Stimulated activated CD4-positive, alpha-beta T cell treated with anti-CD3 and anti-CD28 coated beads, TNF-alpha, amount 100 ng/mL, for 48 hours (primary cell): ENCODE results near the gene RBM19.

ENCODE experiments used
- DNase-seq, 3 donors: peaks; one replicate each; pipeline ENCODE4 v3.0.0-alpha.2; 2020; ENCODE audit warnings: low read depth in 3 of 3

The RBM19 gene

DNA sequence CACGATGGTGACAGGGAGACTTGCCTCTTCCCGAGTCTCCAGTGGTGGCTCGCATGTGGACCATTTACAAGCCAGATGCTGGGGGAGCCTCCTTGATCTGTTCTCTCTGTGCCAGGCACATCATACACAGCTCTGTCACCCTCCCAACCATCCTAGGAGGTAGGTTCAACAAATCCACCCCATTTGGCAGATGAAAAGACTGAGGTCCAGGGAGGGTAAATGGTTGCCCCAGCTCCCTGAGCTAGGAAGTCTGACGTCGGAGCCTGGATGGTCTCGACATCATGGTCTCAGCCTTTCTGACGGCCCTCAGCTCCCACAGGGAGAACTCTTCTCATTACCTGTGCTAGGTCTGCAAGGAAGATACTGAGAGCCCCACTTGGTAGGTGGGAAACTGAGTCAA, 189.6 kb downstream of the RBM19 start:
- DNase-seq = no peak

DNA sequence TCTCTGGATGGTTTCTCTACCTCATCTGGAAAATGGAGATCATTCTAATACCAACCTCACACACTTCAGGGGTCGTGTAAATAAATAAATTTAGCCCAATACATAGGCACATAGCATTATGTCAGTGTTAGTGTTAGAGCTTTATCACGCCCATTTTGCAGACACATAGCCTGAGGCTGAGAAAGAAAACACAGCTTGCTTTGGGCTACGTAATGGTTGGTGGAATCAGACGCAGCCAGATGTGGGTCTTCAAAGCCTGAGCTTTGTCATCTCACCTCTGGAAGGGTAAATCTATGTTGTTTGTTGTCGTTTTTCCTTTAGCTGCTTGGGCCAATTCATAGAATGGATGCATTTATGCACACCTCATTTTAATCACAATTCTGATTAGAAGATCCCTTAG, 191.6 kb downstream of the RBM19 start:
- no peak for DNase-seq

DNA sequence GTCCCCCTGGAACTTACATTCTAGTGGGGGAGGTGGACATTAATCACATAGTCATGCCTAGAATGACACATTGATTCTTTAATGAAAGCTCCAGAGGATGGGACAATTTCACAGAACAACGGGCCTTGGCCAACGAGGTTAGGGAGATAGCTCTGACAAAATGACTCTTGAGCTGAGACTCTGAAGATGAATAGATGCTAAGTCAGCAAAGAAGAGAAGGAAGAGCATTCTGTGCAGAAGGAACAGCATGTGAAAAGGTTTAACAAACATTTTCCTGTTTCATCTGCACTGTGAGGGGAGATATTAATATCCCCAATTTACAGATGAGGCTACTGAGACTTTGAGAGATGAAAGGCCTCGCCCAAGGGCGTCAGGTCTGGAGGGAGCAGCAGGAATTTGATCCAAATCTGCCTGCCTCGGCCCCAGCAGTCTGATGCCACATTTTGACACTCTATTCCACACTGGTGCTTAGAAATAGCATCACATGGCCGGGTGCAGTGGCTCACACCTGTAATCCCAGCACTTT, 193.6 kb downstream of the RBM19 start:
- no peak for DNase-seq

DNA sequence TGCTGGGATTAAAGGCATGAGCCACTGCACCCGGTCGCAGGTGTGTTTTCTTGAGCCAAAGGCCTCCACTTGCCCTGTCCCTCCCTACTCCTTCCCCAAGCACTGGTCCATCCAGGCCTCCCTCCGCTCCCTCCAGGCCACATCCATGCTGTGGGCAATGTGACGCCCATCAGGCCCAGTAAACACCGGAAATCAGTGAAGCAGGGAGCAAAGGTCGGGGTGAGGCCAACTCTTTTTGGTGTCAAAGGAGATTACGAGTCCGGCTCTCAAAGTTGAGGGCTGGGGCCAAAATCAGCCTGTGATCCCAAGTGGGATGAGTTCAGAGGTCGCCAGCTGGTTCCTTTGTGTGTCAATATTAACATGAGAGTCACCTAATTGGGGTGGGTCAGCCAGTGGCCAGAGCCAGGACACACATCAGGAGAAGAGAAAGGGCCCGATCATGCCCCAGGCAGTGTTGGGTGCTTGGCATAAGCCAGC, 195.7 kb downstream of the RBM19 start:
- no peak for DNase-seq

DNA sequence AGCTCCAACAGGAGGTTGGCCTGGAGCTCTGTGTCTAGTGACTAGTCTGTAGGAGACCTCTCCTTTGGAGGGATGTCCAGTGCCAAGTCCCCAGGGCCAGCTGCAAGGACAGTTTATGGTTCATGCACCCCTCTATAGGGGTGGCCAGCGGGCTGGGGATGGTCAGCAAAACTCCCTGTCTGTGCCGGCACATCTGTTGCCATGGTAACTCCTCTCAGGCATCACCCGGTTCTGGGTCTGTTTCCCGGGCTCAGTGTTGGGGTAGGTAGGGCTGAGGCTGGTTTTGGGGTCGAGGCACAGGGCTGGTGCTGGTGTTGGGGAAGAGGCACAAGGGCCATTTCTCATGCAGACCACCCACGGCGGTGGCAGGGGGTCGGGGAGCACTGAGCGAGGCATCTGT, 196.8 kb downstream of the RBM19 start:
- DNase-seq = no peak

DNA sequence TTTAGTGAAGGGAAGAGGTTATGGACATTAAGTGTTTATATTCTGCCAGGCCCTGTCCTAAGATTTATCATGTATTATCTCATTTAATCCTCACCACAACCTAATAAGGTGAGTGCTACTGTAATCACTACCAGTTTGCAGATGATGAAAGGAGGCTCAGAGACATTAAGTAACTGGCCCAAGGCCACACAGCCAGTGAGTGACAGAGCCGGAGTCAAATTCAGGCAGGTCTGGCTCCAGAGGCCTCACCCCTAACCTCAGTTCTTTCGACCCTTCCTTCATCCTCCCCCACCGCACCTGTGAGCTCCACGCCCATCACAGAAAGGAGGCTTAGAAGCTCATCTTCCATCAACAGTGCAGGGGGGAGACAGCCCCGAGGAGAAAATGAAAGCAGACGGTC, 197.3 kb downstream of the RBM19 start:
- no peak for DNase-seq

DNA sequence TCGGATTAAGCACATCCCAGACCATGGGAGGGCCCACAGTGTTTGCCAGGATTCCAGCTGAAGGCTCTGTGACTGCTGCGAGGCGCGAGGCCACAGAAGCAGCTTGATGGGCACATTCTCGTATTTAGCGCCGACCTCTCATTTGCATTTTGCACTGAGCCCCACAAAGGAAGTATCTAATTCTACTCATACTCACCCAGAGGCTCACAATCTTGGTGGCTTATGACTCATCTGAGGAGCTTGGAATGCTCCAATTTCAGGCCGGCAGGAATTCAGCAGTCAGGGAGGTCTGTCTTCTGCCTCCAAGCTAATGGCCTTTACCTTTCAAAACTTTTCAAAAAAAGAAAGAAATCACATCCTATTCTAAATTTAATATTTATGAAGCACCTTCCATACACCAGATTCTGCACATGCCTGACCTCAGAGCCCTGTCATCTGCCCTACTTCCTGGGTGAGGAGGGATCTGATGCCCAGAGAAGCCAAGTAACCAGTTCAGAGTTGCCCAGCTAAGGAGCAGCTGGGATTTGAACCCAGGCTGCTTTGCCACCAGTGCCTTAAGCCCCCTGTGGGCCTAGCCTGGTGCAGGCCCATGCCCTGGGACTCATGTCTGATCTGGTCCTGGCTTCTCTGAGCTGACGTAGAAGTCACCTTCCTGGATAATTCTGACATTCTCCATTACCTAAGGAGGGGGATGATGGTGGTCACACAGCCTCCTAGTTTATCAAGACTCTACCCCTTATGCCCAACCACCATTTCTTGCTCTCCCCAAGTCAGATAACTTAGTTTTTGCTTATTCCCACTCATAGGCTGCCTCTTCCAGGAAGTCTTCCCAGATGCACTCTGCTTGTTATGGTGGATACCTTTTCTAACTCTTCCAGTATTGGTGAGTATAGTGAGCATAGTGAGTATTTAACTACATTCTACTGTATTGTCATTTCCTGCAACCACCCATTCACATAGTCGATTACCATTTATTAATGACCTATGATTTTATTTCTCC, 198.9 kb downstream of the RBM19 start:
- no peak for DNase-seq
